Transverse colon (tissue), 4 donors: ENCODE measurements around the gene CECR2. TPM values are rescaled to one million over a fixed set of nuclear protein-coding genes. Genes with fewer than 3 reads are reported as not detected.

Experiments used
- DNase-seq: peaks from one replicate; pipeline ENCODE4 v3.0.0-alpha.2; 2019
- H3K27ac ChIP-seq, 4 donors: fragments of 200-600 bp; sonication (generic); 2 replicates each; pipeline ENCODE4 v1.5.1; 2016 to 2018; ENCODE audit warnings: inconsistent platforms in 4 of 4
- H3K27me3 ChIP-seq: fragments of 200-600 bp; sonication (generic); 2 replicates; pipeline ENCODE4 v1.5.1; 2017; ENCODE audit warnings: inconsistent platforms
- H3K36me3 ChIP-seq, 4 donors: fragments of 200-600 bp; sonication (generic); 2 replicates each; pipeline ENCODE4 v1.5.1; 2017 to 2019; ENCODE audit warnings: inconsistent platforms in 4 of 4
- H3K4me1 ChIP-seq, 4 donors: fragments of 200-600 bp; sonication (generic); 2 replicates each; pipeline ENCODE4 v1.5.1; 2017 to 2020; ENCODE audit warnings: inconsistent platforms in 4 of 4
- H3K4me3 ChIP-seq, 4 donors: fragments of 200-600 bp; sonication (generic); 1 replicate in 1 of 4; 2 replicates in 3 of 4; pipeline versions ENCODE4 v1.5.1 to v1.6.1; 2017 to 2019; ENCODE audit warnings: inconsistent platforms in 4 of 4
- H3K9me3 ChIP-seq, 2 donors: fragments of 200-600 bp; sonication (generic); 2 replicates each; pipeline ENCODE4 v1.5.1; 2017 to 2019; ENCODE audit warnings: inconsistent platforms in 2 of 2
- EP300 ChIP-seq: sonication (generic); formaldehyde crosslinking; IDR thresholded peaks from one replicate; pipeline ENCODE4 v1.6.1; 2017; ENCODE audit warnings: antibody characterized with exemption, low read depth
- POLR2A ChIP-seq: fragments of 450-650 bp; IDR thresholded peaks from one replicate; pipeline ENCODE4 v1.6.1; 2016; ENCODE audit warnings: antibody characterized with exemption, mild to moderate bottlenecking, moderate library complexity
- POLR2AphosphoS5 ChIP-seq, 3 donors: sonication (generic); formaldehyde crosslinking; IDR thresholded peaks; one replicate each; pipeline ENCODE4 v1.6.1; 2016; ENCODE audit warnings: antibody characterized with exemption in 3 of 3
- WGBS, 2 donors: methylation state at CpG; one replicate each; pipeline ENCODE4 v1.1.5; 2018; ENCODE audit warnings: low coverage in 1 of 2; 5-methylcytosine and 5-hydroxymethylcytosine counted together
- in situ Hi-C, 4 donors: fragments of 200-750 bp; cut with MboI; loops; one replicate each; pipeline versions ENCODE4 v1.15.0 to v1.15.1; 2017; ENCODE audit warnings: low sequenced_read_pairs in 3 of 4, low pct_ligation_motif_present in 1 of 4, low pct_unique_long_range_greater_than_20kb in 1 of 4
- intact Hi-C: fragments of 100-400 bp; cut with DNase I; formaldehyde crosslinking; loops from one replicate; pipeline ENCODE4 v1.15.1; 2023; ENCODE audit warnings: low total_unique reads
- total RNA-seq, 4 donors: library from RNA; depleted of rRNA; stranded (reverse); fragments of >200 nt; gene quantifications; one replicate each; pipeline ENCODE4 v1.1.0, GENCODE V29; 2016
- TF ChIP-seq, protein P1 (sequence below), 5 experiments: fragments of 200-600 bp in 3 of 5; fragments of 450-650 bp in 2 of 5; sonication (generic) in 3 of 5; IDR thresholded peaks; 1 replicate in 2 of 5; 2 replicates in 3 of 5; pipeline ENCODE4 v1.5.1; 2016 to 2017; ENCODE audit warnings: antibody characterized with exemption in 5 of 5, inconsistent platforms in 3 of 5, mild to moderate bottlenecking in 2 of 5, moderate library complexity in 1 of 5

CECR2 gene
- total RNA-seq, 4 donors from 2014 or later, result 0.14 to 0.64 (median 0.60) TPM; not detected in 1

DNA sequence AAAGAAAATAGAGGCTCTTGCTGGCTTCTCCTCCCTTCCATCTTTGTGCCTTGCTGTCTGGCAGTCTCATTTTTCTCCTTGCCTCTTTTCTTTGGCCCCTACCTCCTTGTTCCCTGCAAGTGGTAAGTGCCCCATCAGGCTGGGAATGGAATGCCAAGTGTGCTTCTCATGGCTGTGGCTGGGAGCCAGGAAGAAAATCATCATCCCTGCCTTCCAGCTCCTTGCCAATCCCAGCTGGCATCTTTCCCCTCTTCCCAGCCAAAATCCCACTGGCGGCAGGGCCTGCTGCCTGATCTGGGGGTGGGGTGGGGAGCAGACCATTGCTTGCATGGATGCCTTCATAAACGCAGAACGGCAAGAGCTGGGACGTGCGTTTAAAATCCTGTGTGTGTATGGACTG, 167.0 kb downstream of the CECR2 start:
- Histone ChIP-seq H3K4me3 (no peak overlapping the region), H3K27me3 (no peaks in the 10 kb centered on the region), H3K9me3 (no peaks in the 10 kb centered on the region), H3K4me1 (no peaks in the 10 kb centered on the region), H3K36me3 (no peaks in the 10 kb centered on the region), H3K27ac (no peak overlapping the region)
- in situ Hi-C loops (no loop called here), intact Hi-C loops (no loop called here)
- TF ChIP-seq POLR2A (no peak), POLR2AphosphoS5 (IDR thresholded peaks at IDR 0.05) (no peak), EP300 (no peak)
- TF ChIP-seq, protein P1, sequence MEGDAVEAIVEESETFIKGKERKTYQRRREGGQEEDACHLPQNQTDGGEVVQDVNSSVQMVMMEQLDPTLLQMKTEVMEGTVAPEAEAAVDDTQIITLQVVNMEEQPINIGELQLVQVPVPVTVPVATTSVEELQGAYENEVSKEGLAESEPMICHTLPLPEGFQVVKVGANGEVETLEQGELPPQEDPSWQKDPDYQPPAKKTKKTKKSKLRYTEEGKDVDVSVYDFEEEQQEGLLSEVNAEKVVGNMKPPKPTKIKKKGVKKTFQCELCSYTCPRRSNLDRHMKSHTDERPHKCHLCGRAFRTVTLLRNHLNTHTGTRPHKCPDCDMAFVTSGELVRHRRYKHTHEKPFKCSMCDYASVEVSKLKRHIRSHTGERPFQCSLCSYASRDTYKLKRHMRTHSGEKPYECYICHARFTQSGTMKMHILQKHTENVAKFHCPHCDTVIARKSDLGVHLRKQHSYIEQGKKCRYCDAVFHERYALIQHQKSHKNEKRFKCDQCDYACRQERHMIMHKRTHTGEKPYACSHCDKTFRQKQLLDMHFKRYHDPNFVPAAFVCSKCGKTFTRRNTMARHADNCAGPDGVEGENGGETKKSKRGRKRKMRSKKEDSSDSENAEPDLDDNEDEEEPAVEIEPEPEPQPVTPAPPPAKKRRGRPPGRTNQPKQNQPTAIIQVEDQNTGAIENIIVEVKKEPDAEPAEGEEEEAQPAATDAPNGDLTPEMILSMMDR (IDR thresholded peaks at IDR 0.05), result no peak
- DNase-seq, result no peak
- 78 to 90% methylated on average over 4 to 5 of the region's 5 CpGs for WGBS, 2 donors

DNA sequence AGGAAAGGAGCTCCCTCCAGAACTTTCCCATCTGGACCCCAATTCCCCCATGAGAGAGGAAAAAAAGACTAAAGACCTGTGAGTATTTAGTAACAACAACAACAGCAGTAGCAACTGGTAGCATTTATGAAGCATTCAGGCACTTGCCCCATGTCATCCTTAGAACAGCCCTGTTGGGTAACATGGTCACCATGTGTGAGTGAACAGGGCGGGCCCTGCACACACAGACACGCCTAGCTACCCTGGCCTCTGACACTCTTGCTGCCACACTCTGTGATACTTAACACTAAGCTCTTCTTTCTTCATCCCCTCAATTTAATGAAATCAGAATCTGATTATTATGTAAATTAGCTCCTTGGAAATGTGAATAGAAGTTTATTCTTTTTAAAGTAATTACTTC, 167.9 kb downstream of the CECR2 start:
- DNase-seq, result no peak
- TF ChIP-seq POLR2A, result no peak
- TF ChIP-seq EP300, result no peak
- TF ChIP-seq POLR2AphosphoS5 (IDR thresholded peaks at IDR 0.05), result no peak
- TF ChIP-seq, protein P1 (IDR thresholded peaks at IDR 0.05), result no peak
- Histone ChIP-seq H3K9me3 (no peaks in the 10 kb centered on the region), H3K36me3 (no peaks in the 10 kb centered on the region), H3K27me3 (no peaks in the 10 kb centered on the region), H3K4me1 (no peaks in the 10 kb centered on the region), H3K27ac (no peak overlapping the region), H3K4me3 (no peak overlapping the region)
- in situ Hi-C loops (no loop called here), intact Hi-C loops (no loop called here)
- WGBS, 2 donors, result 90% methylated on average over 2 of the region's 2 CpGs; no CpG with 5 or more reads in 1 of the 2 donors

DNA sequence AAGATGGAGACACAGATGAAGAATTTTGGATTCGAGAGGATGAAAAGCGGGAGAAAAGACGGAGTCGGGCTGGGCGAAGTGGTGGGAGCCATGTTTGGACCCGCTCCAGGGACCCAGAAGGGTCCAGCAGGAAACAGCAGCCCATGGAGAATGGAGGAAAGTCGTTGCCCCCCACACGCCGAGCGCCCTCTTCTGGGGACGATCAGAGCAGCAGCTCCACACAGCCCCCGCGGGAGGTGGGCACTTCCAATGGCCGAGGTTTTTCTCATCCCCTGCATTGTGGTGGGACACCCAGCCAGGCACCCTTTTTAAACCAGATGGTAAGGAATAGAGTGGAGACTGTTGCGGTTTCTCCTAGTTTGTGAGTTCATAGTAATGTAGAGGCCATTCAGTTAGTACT, 171.2 kb downstream of the CECR2 start:
- no peaks in the 10 kb centered on the region for H3K27me3 ChIP-seq
- no peaks in the 10 kb centered on the region for H3K36me3 ChIP-seq
- in situ Hi-C loops (no loop called here), intact Hi-C loops (no loop called here)
- no peak overlapping the region for H3K4me3 ChIP-seq
- TF ChIP-seq POLR2A (no peak), POLR2AphosphoS5 (IDR thresholded peaks at IDR 0.05) (no peak), EP300 (no peak)
- TF ChIP-seq, protein P1 (IDR thresholded peaks at IDR 0.05), result no peak
- H3K4me1 ChIP-seq, result no peaks in the 10 kb centered on the region
- no peak for DNase-seq
- H3K9me3 ChIP-seq, result no peaks in the 10 kb centered on the region
- H3K27ac ChIP-seq, result no peak overlapping the region
- 87 to 100% methylated on average over 2 to 15 of the region's 15 CpGs for WGBS, 2 donors

DNA sequence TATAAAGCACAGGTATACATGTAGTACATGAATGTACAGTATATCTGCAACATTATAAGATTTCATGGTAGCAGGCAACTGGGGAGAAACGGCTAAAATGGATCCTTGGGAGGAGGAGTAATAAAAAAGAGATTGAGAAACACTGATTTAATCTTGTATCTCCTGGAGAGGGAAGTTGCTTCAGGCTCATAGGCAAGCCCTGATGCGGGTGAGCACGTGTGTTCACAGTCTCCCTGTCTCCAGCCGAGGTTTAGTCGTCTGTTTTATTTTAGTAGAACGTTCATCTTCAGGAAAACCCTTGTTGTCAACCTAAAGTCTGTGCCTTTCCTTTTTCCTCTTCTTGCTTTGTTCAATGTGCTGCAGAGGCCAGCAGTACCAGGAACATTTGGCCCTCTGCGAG, 172.2 kb downstream of the CECR2 start:
- H3K4me3 ChIP-seq, result no peak overlapping the region
- in situ Hi-C loops (no loop called here), intact Hi-C loops (no loop called here)
- WGBS, 2 donors, result 77 to 81% methylated on average over 6 to 7 of the region's 7 CpGs
- H3K27me3 ChIP-seq, result no peaks in the 10 kb centered on the region
- H3K9me3 ChIP-seq, result no peaks in the 10 kb centered on the region
- no peak for DNase-seq
- H3K36me3 ChIP-seq, result no peaks in the 10 kb centered on the region
- H3K4me1 ChIP-seq, result no peaks in the 10 kb centered on the region
- TF ChIP-seq POLR2A (no peak), EP300 (no peak), POLR2AphosphoS5 (IDR thresholded peaks at IDR 0.05) (no peak)
- TF ChIP-seq, protein P1 (IDR thresholded peaks at IDR 0.05), result no peak
- no peak overlapping the region for H3K27ac ChIP-seq
